Measurements from ENCODE around the gene TPRN.
"Not testable (repeated sequence)": the region's sequence is repeated elsewhere in the genome, so short reads cannot be mapped to it uniquely, and the experiment has no call there.

DNA sequence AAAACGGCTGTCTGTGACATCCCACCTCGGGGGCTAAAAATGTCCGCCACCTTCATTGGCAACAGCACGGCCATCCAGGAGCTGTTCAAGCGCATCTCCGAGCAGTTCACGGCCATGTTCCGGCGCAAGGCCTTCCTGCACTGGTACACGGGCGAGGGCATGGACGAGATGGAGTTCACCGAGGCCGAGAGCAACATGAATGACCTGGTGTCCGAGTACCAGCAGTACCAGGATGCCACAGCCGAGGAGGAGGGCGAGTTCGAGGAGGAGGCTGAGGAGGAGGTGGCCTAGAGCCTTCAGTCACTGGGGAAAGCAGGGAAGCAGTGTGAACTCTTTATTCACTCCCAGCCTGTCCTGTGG is 42.7 kb upstream of the TPRN start:
- TF ChIP-seq EZH2phosphoT487 (IDR thresholded peaks at IDR 0.05; ENCODE audit: borderline replicate concordance), result not testable (repeated sequence)
- TF ChIP-seq, protein P1, sequence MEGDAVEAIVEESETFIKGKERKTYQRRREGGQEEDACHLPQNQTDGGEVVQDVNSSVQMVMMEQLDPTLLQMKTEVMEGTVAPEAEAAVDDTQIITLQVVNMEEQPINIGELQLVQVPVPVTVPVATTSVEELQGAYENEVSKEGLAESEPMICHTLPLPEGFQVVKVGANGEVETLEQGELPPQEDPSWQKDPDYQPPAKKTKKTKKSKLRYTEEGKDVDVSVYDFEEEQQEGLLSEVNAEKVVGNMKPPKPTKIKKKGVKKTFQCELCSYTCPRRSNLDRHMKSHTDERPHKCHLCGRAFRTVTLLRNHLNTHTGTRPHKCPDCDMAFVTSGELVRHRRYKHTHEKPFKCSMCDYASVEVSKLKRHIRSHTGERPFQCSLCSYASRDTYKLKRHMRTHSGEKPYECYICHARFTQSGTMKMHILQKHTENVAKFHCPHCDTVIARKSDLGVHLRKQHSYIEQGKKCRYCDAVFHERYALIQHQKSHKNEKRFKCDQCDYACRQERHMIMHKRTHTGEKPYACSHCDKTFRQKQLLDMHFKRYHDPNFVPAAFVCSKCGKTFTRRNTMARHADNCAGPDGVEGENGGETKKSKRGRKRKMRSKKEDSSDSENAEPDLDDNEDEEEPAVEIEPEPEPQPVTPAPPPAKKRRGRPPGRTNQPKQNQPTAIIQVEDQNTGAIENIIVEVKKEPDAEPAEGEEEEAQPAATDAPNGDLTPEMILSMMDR (conservative IDR thresholded peaks at IDR 0.05; ENCODE audit: low read length), result not testable (repeated sequence)

Measured in Loucy (cell line).